ENCODE measurements around the gene TMTC4. TPM values are rescaled to one million over a fixed set of nuclear protein-coding genes. Genes with fewer than 3 reads are reported as not detected.
"Not testable (repeated sequence)": the region's sequence is repeated elsewhere in the genome, so short reads cannot be mapped to it uniquely, and the experiment has no call there.

Gene TMTC4
- total RNA-seq, 1 donor from 2014 or later: 6.2 TPM

DNA sequence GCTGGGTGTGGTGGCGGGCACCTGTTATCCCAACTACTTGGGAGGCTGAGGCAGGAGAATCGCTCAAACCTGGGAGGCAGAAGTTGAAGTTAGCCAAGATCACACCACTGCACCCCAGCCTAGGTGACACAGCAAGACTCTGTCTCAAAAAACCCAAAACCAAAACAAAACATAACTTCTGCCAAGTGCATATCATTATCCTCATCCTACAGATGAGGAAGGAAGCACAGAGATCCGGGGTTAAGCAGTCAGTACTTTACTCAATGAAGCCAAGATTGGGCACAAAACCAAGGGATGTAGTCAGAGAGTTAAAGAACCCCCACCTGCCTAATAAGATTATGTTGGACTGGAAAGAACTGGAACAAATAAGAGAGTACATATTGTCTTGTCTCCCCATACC, 5.5 kb upstream of the TMTC4 start:
- no peak for DNase-seq
- TF ChIP-seq, protein P1, sequence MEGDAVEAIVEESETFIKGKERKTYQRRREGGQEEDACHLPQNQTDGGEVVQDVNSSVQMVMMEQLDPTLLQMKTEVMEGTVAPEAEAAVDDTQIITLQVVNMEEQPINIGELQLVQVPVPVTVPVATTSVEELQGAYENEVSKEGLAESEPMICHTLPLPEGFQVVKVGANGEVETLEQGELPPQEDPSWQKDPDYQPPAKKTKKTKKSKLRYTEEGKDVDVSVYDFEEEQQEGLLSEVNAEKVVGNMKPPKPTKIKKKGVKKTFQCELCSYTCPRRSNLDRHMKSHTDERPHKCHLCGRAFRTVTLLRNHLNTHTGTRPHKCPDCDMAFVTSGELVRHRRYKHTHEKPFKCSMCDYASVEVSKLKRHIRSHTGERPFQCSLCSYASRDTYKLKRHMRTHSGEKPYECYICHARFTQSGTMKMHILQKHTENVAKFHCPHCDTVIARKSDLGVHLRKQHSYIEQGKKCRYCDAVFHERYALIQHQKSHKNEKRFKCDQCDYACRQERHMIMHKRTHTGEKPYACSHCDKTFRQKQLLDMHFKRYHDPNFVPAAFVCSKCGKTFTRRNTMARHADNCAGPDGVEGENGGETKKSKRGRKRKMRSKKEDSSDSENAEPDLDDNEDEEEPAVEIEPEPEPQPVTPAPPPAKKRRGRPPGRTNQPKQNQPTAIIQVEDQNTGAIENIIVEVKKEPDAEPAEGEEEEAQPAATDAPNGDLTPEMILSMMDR (IDR thresholded peaks at IDR 0.05; ENCODE audit: borderline replicate concordance): no peak
- intact Hi-C loops (cut with micrococcal nuclease): no loop called here

DNA sequence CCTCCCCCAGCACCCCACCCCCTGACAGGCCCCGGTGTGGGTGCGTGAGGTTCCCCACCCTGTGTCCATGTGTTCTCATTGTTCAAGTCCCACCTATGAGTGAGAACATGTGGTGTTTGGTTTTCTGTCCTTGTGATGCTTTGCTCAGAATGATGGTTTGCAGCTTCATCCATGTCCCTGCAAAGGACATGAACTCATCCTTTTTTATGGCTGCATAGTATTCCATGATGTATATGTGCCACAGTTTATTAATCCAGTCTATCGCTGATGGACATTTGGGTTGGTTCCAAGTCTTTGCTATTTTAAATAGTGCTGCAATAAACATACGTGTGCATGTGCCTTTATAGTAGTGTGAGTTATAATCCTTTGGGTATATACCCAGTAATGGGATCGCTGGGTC, 2.5 kb upstream of the TMTC4 start:
- H3K4me1 ChIP-seq: peaks cover 29% of the 10 kb centered on the region
- H3K9me3 ChIP-seq (replicated peaks); H3K27me3 ChIP-seq (ENCODE audit: low read depth); H3K4me3 ChIP-seq; H3K27ac ChIP-seq (replicated peaks); H3K36me3 ChIP-seq; DNase-seq; intact Hi-C loops (cut with micrococcal nuclease): not testable (repeated sequence)

More for the DNA sequence above, 5.5 kb upstream of the TMTC4 start:
- no peak overlapping the region for H3K4me3 ChIP-seq
- no peak overlapping the region for H3K27ac ChIP-seq (replicated peaks)
- no peaks in the 10 kb centered on the region for H3K9me3 ChIP-seq (replicated peaks)
- peaks cover 8% of the 10 kb centered on the region for H3K4me1 ChIP-seq
- no peaks in the 10 kb centered on the region for H3K36me3 ChIP-seq
- H3K27me3 ChIP-seq (ENCODE audit: low read depth): peaks cover 11% of the 10 kb centered on the region

DNA sequence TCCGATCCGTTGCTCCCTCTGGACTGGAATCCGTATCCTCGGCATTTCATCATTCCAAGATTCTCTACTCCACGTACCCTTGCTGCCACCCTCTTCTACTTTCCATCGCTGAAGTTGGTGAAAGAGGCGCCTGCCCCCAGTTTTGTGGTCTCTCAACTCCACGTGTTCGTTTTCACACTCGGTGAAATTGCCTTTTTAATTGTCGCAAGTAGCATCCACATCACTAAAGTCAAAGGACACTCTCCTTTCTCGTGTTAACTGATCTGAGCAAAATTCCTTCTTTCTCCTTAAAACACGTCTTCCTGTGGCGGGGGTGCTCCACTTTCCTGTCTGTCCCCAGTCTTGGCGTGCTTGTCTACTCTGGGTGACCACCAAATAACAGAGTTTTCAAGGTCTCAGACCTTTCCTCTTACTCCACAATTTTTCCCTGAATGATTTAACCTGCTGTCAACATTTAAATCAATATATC, 1.1 kb upstream of the TMTC4 start:
- intact Hi-C loops (cut with micrococcal nuclease): no loop called here
- Histone ChIP-seq H3K9me3 (replicated peaks) (no peaks in the 10 kb centered on the region), H3K27me3 (ENCODE audit: low read depth) (no peaks in the 10 kb centered on the region), H3K4me1 (peaks cover 30% of the 10 kb centered on the region), H3K27ac (replicated peaks) (peak overlapping the region; percentile 96), H3K4me3 (peak overlapping the region; percentile 93), H3K36me3 (no peaks in the 10 kb centered on the region)
- DNase-seq: no peak
- TF ChIP-seq, protein P1 (IDR thresholded peaks at IDR 0.05; ENCODE audit: borderline replicate concordance): no peak

DNA sequence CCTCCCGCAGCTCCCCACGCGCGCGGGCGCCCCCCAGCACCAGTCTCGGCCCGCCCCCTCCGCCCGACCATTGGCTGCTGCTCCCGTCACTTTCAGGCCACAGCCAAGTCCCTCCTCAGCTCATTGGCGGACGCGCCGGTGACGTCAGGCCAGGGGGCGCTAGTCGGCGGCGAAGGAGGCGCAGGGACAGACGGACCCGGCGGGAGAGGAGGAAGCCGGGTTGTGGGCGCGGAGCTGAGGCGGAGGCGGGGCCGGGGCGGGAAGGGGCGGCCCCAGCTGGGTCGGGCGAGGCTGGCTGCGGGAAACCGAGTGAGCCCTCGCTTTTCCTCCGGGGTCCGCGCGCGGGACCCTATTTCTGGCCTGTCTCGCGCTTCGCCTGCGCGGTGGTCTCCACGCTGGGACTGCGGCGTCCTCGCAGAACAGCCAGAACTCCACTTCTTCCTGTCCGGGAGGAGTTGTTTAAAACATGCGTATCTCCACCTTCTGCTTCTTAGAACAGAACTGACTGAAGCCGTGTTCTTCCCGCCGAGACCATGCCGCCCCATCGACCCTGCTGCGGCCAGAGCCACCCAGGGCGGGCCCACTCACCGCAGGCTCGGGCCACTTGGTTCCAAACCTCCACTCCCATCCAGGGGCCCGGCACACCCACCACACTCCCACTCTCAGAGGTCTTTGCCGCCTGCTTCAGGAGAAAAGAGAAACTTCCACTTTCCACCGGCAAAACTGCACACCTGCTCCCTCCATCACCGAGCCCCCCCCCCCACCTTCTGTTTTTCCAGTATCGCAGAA, 471 bp upstream of the TMTC4 start:
- intact Hi-C loops (cut with micrococcal nuclease): no loop called here

DNA sequence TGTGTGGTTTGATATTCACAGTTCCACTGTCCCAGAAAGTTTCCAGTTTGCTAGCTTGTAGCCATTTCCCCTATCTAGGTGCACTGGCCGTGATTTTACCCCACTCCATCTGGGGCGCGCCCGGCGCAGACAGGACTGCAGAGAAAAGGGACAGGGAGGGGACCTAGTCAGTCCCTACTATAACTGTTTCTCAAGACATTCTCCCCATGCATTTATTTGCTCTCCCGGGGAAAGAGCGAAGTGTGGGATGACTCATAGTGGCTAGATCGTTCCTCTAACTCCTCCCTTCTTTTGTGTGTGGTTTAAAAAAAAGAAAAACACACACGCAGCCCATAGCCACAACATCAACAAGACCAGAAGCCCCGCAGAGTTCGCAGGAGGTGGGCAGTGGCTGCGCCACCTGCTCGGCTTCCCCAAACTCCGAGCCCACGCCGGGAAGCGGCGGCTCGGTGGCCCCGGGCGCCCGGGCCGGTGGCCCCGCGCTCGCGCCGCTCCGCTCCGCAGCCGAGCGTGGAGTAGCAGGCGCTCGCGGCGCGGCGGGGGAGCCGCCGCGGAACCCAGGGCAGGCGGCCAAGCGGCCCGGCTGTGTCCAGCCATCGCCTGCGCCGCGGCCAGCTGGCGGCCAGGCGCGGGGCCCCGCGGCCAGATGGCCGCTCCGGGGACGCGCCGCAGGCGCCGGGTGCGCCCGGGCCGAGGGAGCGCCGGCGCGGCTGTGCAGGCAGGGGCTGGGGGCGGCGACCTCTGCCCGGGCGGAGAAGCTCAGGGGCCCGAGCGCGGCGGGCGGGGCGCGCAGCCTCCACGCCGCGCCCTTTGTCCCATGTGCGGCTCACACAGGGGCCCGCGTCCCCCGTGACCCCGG, 653 bp downstream of the TMTC4 start:
- Histone ChIP-seq H3K4me3 (peak overlapping the region; percentile 93), H3K36me3 (no peaks in the 10 kb centered on the region), H3K4me1 (peaks cover 30% of the 10 kb centered on the region), H3K27me3 (ENCODE audit: low read depth) (no peaks in the 10 kb centered on the region), H3K9me3 (replicated peaks) (no peaks in the 10 kb centered on the region), H3K27ac (replicated peaks) (peak overlapping the region; percentile 96)
- TF ChIP-seq, protein P1 (IDR thresholded peaks at IDR 0.05; ENCODE audit: borderline replicate concordance): no peak
- peak; percentile 66 for DNase-seq
- intact Hi-C loops (cut with micrococcal nuclease): no loop called here

More for the DNA sequence above, 471 bp upstream of the TMTC4 start:
- H3K4me1 ChIP-seq: peaks cover 30% of the 10 kb centered on the region
- no peaks in the 10 kb centered on the region for H3K36me3 ChIP-seq
- no peaks in the 10 kb centered on the region for H3K9me3 ChIP-seq (replicated peaks)
- H3K27ac ChIP-seq (replicated peaks): peak overlapping the region; percentile 96
- TF ChIP-seq, protein P1 (IDR thresholded peaks at IDR 0.05; ENCODE audit: borderline replicate concordance): peak; percentile 44
- H3K27me3 ChIP-seq (ENCODE audit: low read depth): no peaks in the 10 kb centered on the region
- H3K4me3 ChIP-seq: peak overlapping the region; percentile 93
- DNase-seq: peak; percentile 100

Data from left ventricle myocardium inferior (tissue), 1 donor.